SU-DHL-6 (cell line): ENCODE data around the gene CTPS1.

ENCODE experiments used
- CTCF ChIP-seq: fragments of 200-600 bp; sonication (generic); IDR thresholded peaks from one replicate; pipeline ENCODE4 v1.5.1; 2017; ENCODE audit warnings: antibody characterized with exemption, mild to moderate bottlenecking, low read length, moderate library complexity; ENCODE audit not compliant: insufficient read depth, poor library complexity, severe bottlenecking
- EZH2phosphoT487 ChIP-seq: fragments of 200-600 bp; sonication (generic), shearing (Covaris generic); conservative IDR thresholded peaks from 2 replicates; pipeline ENCODE4 v1.6.1; 2018; ENCODE audit warnings: mild to moderate bottlenecking, antibody characterized with exemption, low read length, moderate library complexity, mixed read lengths

- no peak for TF ChIP-seq CTCF
- TF ChIP-seq EZH2phosphoT487: no peak
Measured at GRCh38 chr1:41020109-41020576, 40.6 kb downstream of the CTPS1 start.
